Muscle of back (tissue), 11 donors: Measurements from ENCODE around the gene AIFM3. TPM values are rescaled to one million over a fixed set of nuclear protein-coding genes. Genes with fewer than 3 reads are reported as not detected.
"Not testable (repeated sequence)": the region's sequence is repeated elsewhere in the genome, so short reads cannot be mapped to it uniquely, and the experiment has no call there.

Experiments
- DNase-seq, 3 donors: peaks; one replicate each; pipeline versions ENCODE4 v3.0.0 to v3.0.0-alpha.2; 2013
- polyA plus RNA-seq, 10 donors: library from polyadenylated mRNA; unstranded; fragments of 120-200 nt; gene quantifications; one replicate each; pipeline ENCODE4 v1.2.1, GENCODE V29; 2013; ENCODE audit not compliant: insufficient read length in 10 of 10

Gene AIFM3
- polyA plus RNA-seq, 10 donors = 0.08 to 0.69 (median 0.31) TPM; not detected in 1

DNA sequence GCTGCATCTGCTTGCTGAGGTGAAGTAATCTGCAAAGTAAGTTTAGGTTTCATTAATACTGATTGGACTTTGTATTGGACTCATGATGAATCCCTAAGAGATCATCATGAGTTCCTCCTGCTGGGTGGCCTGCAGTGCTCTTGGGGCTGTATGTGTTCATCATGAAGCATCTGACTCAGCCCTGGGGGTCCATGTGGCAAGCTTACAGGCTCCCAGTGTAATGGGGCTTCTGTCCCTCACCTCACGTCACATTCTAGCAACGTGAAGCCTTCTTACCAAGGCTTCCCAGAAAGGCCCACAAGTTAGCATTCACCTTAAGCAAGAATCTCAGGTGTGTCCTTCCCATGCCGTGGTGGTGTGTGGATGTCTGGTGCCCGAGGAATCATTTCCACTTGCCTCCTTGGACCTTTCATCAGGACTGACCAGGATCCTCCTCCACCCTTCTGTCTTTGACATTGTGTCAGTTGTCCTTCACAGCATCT lies 26.1 kb upstream of the AIFM3 start:
- DNase-seq = no peak

DNA sequence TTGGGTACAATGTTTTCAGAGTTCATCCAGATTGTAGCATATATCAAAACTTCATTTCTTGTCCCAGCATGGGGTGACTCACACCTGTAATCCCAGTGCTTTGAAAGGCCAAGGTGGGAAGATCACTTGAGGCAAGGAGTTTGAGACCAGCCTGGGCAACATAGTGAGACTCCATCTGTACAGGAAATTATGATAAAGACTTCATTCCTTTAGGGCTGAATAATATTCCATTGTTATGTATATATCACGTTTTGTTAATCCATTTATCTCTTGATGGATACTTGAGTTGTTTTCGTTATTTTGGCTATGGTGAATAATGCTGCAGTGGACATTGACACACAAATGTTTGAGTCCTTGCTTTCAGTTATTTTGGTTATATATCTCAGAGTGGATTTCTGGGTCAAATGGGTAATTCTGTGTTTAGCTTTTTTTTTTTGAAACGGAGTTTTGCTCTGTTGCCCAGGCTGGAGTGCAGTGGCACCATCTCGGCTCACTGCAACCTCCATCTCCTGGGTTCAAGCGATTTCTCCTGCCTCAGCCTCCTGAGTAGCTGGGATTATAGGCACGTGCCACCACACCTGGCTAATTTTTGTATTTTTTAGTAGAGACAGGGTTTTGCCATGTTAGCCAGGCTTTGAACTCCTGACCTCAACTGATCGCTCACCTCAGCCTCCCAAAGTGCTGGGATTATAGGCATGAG lies 24.7 kb upstream of the AIFM3 start:
- not testable (repeated sequence) for DNase-seq

DNA sequence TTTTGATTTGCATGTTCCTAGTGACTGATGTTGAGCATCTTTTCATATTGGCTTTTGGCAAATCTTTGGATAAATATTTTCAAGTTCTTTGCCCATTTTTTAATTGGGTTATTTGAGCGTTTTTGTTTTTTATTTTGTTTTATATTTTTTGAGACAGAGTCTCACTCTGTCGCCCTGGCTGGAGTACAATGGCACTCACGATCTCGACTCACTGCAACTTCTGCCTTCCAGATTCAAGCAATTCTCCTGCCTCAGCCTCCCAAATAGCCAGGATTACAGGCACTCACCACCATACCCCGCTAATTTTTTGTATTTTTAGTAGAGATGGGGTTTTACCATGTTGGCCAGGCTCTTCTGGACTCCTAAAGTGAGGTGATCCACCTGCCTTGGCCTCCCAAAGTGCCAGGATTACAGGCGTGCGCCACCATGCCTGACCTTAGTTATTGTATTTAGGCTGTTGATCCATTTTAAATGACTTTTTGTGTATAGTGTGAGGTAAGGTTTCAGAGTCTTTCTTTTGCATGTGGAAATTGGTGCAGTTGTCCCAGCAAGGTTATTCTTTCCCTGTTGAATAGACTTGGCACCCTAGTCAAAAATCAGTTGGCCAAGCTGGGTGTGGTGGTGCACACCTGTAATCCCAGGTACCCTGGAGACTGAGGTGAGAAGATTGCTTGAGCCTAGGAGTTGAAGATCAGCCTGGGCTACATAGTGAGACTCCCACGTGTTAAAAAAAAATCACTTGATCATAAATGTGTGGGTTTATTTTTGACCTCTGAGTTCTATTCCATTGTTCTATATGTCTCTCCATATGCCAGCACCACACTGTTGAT lies 23.7 kb upstream of the AIFM3 start:
- no peak for DNase-seq

DNA sequence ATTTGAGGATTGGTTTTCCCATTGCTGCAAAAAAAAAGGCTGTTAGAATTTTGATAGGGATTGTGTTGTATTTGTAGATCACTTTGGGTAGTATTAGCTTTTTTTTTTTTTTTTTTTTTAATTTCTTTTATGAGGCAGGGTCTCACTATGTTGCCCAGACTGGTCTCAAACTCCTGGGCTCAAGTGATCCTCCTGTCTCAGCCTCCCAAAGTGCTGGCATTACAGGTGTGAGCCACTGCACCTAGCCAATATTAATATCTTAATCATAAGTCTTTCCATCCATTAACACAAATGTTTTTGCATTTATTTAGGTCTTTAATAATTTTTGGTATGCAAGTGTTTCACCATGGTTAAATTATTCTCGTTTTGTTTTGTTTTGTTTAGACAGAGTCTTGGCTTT lies 23.0 kb upstream of the AIFM3 start:
- DNase-seq = no peak

DNA sequence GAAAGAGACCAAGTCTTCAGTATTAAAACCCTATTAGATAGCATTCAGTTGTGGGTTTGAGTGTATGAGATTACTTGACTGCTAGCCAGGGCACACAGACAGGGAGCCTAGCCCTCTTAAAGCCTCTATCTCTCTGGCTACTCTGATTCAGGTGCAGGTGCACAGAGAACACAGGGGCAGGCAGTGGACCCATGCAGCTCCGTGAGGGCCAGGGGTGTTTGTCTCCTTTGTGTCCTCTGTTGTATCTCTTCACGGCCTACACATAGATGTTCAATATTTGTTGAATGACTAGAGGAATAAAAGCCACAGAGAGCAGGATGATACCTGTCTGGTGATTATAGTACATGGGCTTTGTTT lies 21.5 kb upstream of the AIFM3 start:
- no peak for DNase-seq

DNA sequence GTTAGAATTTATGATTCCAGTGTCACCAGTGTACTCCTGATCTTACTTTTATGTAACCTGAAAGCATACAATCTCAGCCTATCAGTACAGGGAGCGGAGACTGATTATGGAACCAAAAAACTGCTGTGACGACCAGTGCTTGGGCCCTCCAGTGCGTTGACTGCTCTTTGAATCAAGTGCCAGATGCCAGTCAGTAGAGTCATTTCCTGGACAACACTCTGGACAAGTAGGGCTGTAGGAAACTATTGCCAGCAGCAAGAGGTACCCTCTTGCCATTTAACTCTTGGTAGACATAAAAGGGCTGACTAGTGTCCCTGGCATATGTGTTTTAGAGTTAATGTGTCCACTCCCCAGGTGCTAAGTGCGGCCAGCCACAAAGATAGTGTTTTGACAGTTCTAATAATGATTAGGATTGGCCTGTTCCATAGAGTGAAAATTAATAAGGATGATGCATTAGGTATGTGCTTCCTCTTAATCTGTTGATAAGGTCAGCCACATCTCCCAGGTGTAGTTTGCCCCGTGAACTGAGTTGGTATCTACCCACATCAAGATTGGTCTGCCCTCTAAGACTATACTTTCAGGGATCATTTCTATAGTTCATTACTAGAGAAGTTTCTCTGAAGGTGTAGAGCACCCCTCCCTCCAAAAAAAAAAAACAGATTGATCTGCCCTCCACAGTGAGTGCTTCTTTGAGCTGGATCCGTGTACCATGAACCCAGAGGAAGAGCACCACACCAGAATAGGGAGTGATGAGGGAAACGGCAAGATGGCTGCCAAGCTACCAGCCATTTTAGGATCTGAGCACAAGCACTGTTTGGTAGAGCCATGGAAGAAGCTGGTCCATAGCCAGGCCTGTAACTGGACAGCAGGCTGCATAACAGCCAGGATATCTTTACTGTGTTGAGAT lies 20.7 kb upstream of the AIFM3 start:
- no peak for DNase-seq

DNA sequence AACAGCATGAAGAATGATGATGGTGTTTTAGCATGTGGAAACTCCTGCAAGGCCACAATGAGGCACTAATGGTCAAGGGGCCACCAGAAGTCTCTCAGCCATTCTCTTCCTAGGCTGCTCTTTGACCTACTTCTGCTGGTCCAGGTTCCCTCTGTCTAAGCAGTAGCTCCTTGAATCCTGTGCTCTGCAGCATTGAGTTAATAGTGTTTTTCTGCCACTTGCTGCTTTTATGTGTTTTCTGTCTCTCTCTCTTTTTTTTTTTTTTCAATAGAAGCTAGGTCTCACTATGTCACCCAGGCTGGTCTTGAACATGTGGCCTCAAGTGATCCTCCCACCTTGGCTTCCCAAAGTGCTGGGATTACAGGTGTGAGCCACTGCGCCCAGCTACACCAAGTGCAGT lies 20.1 kb upstream of the AIFM3 start:
- DNase-seq = no peak

DNA sequence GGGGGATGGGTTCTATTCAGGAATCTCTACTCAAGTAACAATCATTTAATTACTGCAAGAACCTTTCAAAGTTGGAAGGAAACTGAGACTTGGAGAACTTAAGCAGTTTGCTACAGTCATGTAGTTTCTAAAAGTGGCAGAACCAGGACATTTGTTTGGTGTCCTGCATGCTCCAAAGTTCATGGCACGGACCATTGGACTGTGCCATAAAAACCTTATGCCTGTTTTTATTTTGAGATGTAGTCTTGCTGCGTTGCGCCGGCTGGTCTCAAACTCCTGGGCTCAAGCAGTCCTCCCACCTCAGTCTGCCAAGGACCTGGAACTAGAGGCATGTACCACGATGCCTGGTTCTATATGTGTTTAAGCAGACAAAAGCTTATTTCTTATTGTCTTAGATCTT lies 18.6 kb upstream of the AIFM3 start:
- DNase-seq = no peak

DNA sequence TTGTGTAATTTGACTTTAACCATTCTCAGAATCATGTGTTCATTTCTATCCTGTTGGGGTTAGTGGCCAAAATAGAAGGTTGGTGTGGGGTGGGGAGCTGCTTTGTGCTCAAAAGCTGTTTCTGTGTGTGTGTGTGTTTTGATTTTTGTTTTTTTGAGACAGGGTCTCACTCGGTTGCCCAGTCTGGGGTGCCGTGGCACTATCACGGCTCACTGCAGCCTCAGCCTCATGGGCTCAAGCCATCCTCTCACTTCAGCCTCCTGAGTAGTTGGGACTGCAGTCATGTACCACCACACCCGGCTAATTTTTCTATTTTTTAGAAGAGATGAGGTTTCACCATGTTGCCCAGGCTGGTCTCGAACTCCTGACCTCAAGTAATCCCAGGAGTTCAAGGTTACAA lies 18.1 kb upstream of the AIFM3 start:
- DNase-seq = no peak

DNA sequence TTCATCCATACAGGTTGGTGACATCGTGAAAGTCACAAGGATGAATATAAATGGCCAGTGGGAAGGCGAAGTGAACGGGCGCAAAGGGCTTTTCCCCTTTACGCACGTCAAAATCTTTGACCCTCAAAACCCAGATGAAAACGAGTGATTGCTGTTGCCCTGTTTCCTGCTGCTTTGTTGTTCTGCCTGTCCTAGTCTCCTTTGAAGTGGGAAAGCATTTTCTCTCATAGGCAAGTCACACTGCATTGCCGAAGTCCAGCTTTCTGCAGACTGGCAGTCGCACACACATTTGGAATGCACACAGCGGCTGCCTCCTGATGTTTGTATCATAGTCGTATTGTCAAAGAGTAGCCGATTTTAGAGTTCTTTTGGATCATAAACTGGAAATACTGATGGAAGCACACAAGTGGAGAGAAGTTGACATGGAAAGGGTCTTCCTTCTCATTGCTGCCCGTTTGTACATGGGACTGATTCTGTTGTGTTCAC lies 17.3 kb upstream of the AIFM3 start:
- no peak for DNase-seq

DNA sequence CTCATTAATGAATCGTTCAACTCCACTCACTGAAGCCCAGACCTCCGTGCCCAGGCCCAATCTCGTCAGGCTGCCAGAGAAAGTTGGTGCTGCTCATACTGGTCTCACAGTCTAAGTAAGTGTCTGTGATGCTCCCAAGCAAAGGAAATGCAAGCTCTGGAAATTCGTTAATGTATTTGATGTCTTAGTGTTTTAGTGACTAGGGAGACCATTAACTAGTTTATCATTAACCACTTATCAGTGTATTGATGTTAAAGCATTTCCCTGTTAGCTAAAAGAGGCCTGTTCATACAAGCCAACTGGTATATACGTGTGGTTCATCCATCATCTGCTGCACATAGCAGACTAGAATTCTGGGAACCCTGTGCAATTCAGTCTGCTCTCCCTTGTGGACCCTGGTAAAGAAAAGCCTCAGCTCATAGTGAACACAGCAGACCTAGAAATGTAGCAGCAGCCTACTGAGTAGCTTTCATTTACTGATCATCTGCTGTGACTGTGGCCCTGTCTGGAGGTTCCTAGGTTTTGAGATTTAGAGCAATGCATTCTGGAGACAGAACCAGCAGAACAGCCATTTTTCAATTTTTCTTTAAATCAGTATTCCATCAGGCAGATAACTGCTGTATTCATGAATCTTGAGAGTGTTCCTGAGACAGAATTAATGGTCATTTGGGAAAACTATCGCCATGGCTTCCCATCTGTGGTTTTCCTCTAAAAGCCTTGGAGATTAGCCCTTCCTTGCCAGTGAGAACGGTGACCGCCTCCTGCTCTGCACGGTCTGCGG lies 15.7 kb upstream of the AIFM3 start:
- DNase-seq = no peak

DNA sequence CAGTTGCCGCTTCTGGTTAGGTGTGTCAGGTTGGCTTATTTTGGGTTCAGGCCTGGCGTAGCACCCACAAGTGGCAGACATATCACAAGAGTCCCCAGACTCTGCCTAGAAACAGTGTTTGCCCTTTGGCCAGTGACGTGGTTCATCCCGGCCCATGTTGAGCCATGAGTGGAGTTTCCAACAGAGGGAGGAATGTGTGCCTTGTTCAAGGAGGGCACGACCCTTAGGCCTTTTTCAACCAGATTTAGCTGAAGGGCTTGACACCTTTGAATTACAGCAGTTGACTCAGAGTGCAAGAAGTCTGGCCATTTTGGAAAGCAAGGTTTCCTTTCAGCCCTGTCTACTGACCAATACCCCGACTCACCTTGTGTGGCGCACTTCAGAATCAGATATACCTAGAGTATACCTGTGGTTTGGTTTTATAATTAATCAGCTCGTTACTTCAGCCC lies 15.1 kb upstream of the AIFM3 start:
- DNase-seq = no peak

DNA sequence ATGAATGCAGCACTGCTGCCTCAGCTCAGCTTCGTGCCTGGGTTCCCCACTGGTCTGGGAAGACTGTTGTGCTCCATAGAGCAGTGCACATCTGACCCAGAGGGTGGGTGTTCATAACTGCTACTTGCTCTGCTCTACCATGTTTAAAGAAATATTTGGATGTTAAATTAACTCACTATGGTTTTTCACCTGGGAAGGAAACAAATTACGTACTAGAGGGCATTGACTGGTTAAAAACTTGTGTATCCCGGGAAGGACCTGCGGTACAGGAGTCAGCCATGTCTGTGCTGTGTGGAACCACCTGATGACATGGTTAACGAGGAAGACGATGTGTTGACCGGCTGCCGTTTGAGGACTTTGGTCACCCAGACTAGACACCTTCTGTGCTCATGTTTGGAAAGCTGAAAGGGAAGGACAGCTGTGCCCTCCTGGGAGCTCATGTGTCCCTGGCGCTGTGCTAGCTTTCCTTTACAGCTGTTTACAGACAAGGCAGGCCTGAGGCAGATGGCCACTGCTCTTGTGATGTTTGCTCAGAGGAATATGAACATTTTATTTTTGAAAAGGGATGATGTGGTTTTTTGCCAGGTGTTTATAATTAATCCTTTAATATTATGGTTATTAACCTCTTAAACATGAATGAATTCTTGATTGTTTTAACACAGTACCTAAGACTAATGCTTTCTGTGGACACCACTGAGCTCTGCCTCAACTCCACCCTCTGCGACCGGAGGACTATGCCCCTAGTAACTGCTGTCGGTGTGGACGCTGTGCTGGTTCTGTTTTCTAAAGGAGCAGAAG lies 14.3 kb upstream of the AIFM3 start:
- peak in 1 of 3 donors; percentile 39 for DNase-seq

DNA sequence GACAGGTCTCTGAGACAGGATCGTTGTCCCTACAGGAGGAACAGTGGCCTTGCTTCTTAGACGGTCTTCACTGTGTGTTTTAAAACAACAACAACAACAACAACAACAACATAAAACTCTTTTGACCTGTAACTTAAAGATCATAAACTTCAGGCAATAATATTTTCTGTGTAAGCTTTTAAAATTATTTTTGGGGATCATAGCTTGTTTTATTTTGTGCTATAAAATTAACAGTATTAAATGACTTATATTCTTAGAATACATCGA lies 13.8 kb upstream of the AIFM3 start:
- no peak for DNase-seq

DNA sequence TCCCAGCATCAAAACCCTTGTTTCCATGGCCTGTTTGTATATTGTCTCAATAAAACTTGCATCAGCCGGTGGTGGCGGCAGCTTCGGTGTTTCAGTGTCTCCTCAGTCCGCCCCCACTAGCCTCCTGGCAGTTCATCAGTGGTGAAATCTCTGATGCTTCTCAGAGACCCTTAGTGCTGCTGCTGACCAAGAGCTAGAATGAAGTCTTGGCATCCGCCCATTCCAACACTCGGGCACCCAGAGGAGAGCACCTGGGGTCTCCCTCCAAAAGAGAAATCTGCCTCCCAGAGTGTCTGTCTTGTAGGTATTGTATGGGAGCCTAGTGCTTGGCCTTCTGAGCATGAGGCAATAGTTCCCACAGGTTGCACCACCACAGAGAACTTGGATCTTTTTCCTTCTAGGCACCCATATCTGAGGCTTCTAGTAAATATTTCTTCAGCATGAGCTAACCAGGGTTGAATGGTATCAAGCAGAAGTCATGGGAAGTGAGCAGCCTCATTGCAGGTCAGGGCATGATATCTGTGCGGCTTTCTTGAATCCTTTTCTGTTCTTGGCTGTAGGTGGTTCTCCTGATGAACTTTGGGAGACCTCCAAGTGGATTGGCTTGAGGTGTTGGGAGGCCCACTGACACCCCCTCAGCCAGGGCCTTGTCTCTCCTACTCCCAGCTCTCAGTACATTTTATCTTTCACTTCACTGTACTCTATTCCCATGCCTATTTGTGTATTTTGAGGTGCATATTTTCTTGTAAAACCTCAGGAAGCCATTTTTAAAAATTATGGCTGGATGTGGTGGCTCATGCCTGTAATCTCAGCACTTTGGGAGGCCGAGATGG lies 13.2 kb upstream of the AIFM3 start:
- no peak for DNase-seq

DNA sequence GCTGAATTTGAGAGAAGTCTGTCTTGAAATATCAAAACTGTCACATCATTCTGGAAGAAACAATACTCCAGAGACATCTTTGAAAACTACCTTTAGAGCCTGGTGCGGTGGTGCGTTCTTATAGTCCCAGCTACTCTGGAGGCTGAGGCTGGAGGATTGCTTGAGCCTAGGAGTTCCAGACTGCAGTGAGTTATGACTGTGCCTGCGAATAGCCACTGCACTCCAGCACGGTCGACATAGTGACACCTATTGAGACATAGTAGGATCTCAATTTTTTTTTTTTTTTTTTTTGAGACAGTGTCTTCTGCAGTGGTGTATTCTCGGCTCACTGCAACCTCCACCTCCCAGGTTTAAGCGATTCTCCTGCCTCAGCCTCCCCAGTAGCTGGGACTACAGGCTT lies 11.5 kb upstream of the AIFM3 start:
- no peak for DNase-seq

DNA sequence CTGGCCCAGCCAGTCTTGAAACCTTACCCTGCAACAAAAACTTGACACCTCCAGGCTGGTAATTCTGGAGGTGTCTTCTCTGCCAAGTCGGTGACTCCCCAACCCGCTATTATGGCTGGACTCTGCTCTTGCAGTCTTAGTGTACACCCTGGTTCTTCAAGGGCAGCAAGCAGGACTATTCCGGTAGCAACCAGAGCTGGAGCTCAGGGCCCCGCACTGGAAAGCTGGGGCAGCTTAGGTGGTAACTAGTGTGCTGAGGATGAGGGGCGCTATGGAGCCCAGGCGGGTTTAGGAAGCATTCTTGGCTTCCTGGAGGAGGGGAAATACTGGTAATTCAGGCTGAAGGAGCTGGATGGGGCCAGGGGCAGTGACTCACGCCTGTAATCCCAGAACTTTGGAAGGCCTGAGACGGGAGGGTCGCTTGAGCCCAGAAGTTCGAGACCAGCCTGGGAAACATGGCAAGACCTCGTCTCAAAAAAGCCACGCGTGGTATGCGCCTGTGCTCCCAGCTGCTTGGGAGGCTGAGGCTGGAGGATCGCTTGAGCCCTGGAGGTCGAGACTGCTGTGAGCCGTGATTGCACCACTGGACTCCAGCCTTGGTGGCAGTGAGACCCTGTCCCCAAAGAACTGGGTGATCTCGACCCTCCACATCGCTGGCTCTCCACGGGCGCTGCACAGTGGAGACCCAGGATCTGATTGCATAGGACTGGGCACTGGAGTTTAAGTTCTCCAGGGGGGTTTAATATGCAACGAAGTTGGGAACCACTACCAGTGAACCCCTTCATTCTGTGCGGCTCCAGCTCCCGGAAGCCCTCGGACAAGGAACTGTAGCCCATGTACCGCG lies 10.6 kb upstream of the AIFM3 start:
- DNase-seq = peak in 2 of 3 donors; percentile 26 to 36

DNA sequence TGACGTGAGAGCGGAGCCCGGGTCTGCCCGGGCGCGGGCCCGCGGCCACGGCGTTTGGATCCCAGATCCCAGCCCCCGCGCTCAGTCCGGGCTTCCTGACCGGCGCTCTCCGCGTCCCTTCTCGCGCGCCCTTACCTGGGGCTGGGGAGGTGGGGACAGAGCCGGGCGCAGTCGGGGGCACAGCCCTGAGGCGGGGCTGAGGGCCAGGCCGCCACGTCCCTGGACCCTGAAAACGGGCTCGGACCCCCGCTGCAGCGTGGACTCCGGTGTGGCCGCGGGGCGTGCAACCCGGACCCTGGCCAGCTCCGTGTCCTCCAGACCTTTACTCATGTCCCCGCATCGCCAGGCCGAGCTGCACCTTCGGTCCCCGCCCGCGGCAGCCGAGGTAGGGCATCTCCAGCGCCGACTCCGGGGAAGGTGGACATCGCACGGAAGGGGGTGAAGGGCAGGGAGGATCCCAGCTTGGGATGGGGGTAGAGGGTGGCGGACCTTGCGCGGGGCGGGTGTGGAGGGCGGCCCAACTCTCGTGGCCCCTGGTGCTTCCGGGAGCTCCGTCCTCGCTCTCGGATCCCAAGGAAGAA lies 9.9 kb upstream of the AIFM3 start:
- peak in 1 of 3 donors; percentile 50 for DNase-seq
